ENCODE data around the gene POLR1D. TPM values are rescaled to one million over a fixed set of nuclear protein-coding genes. Genes with fewer than 3 reads are reported as not detected.
A peak's percentile ranks its signal among the peaks of the same experiment; 100 is the strongest.

The POLR1D gene
- total and polyA plus RNA-seq, 5 donors: 58.2 to 92.3 (median 76.0) TPM

- no peak for DNase-seq
- Histone ChIP-seq H3K4me3 (ENCODE audit: low read length) (no peak overlapping the region), H3K27me3 (ENCODE audit: control insufficient read depth, insufficient read depth) (no peaks in the 10 kb centered on the region), H3K9me3 (ENCODE audit: control insufficient read depth, low read length) (no peaks in the 10 kb centered on the region), H3K4me1 (ENCODE audit: control insufficient read depth, insufficient read depth, low read length) (peaks cover 8% of the 10 kb centered on the region), H3K27ac (ENCODE audit: low read length) (no peak overlapping the region)
- ATAC-seq: no peak
- intact Hi-C loops (cut with DNase I): no loop called here
These were observed 39.3 kb downstream of the POLR1D start for GRCh38 chr13:27661017-27661416.

- Histone ChIP-seq H3K27me3 (ENCODE audit: control insufficient read depth, insufficient read depth) (no peaks in the 10 kb centered on the region), H3K4me3 (ENCODE audit: low read length) (no peak overlapping the region), H3K4me1 (ENCODE audit: control insufficient read depth, insufficient read depth, low read length) (peaks cover 10% of the 10 kb centered on the region), H3K27ac (ENCODE audit: low read length) (no peak overlapping the region), H3K9me3 (ENCODE audit: control insufficient read depth, low read length) (no peaks in the 10 kb centered on the region)
- ATAC-seq (peak in 1 of 2 donors; percentile 20), DNase-seq (no peak)
- intact Hi-C loops (cut with DNase I): no loop called here
- 81% methylated on average over 2 of the region's 2 CpGs for WGBS
These were observed 41.2 kb downstream of the POLR1D start for GRCh38 chr13:27662738-27663470.

- peak in 1 of 2 donors; percentile 42 for ATAC-seq
- WGBS: 71% methylated on average over 8 of the region's 8 CpGs
- Histone ChIP-seq H3K9me3 (ENCODE audit: control insufficient read depth, low read length) (no peaks in the 10 kb centered on the region), H3K4me3 (ENCODE audit: low read length) (no peak overlapping the region), H3K4me1 (ENCODE audit: control insufficient read depth, insufficient read depth, low read length) (peaks cover 10% of the 10 kb centered on the region), H3K27ac (ENCODE audit: low read length) (no peak overlapping the region), H3K27me3 (ENCODE audit: control insufficient read depth, insufficient read depth) (no peaks in the 10 kb centered on the region)
- intact Hi-C loops (cut with DNase I): no loop called here
- DNase-seq: no peak
These were observed 42.3 kb downstream of the POLR1D start for GRCh38 chr13:27663947-27664346.

- peaks cover 9% of the 10 kb centered on the region for H3K4me1 ChIP-seq (ENCODE audit: control insufficient read depth, insufficient read depth, low read length)
- no peaks in the 10 kb centered on the region for H3K27me3 ChIP-seq (ENCODE audit: control insufficient read depth, insufficient read depth)
- H3K4me3 ChIP-seq (ENCODE audit: low read length): no peak overlapping the region
- ATAC-seq: no peak
- no peak overlapping the region for H3K27ac ChIP-seq (ENCODE audit: low read length)
- DNase-seq: no peak
- 25% methylated on average over 3 of the region's 3 CpGs for WGBS
- no peaks in the 10 kb centered on the region for H3K9me3 ChIP-seq (ENCODE audit: control insufficient read depth, low read length)
- intact Hi-C loops (cut with DNase I): no loop called here
These were observed 43.6 kb downstream of the POLR1D start for GRCh38 chr13:27665333-27665732.

- H3K9me3 ChIP-seq (ENCODE audit: control insufficient read depth, low read length): no peaks in the 10 kb centered on the region
- no peaks in the 10 kb centered on the region for H3K27me3 ChIP-seq (ENCODE audit: control insufficient read depth, insufficient read depth)
- no peak overlapping the region for H3K27ac ChIP-seq (ENCODE audit: low read length)
- DNase-seq: peak in 1 of 3 donors; percentile 42
- no peak overlapping the region for H3K4me3 ChIP-seq (ENCODE audit: low read length)
- WGBS: 91% methylated on average over 19 of the region's 19 CpGs
- peaks cover 9% of the 10 kb centered on the region for H3K4me1 ChIP-seq (ENCODE audit: control insufficient read depth, insufficient read depth, low read length)
- no peak for ATAC-seq
- intact Hi-C loops (cut with DNase I): no loop called here
These were observed 44.1 kb downstream of the POLR1D start for GRCh38 chr13:27665761-27666160.

GRCh38 chr13:27666951-27667350 is 45.3 kb downstream of the POLR1D start:
- peaks cover 6% of the 10 kb centered on the region for H3K4me1 ChIP-seq (ENCODE audit: control insufficient read depth, insufficient read depth, low read length)
- no peak for ATAC-seq
- DNase-seq: no peak
- intact Hi-C loops (cut with DNase I): no loop called here
- no peaks in the 10 kb centered on the region for H3K27me3 ChIP-seq (ENCODE audit: control insufficient read depth, insufficient read depth)
- H3K9me3 ChIP-seq (ENCODE audit: control insufficient read depth, low read length): no peaks in the 10 kb centered on the region
- WGBS: 72% methylated on average over 3 of the region's 3 CpGs
- H3K4me3 ChIP-seq (ENCODE audit: low read length): no peak overlapping the region
- no peak overlapping the region for H3K27ac ChIP-seq (ENCODE audit: low read length)

GRCh38 chr13:27667946-27668345 is 46.3 kb downstream of the POLR1D start:
- Histone ChIP-seq H3K4me3 (ENCODE audit: low read length) (no peak overlapping the region), H3K27me3 (ENCODE audit: control insufficient read depth, insufficient read depth) (no peaks in the 10 kb centered on the region), H3K4me1 (ENCODE audit: control insufficient read depth, insufficient read depth, low read length) (peaks cover 4% of the 10 kb centered on the region), H3K27ac (ENCODE audit: low read length) (no peak overlapping the region), H3K9me3 (ENCODE audit: control insufficient read depth, low read length) (no peaks in the 10 kb centered on the region)
- ATAC-seq (peak; percentile 71 to 78), DNase-seq (peak in 1 of 3 donors; percentile 45)
- intact Hi-C loops (cut with DNase I): no loop called here
- WGBS: 19% methylated on average over 2 of the region's 2 CpGs

- intact Hi-C loops (cut with DNase I): no loop called here
- Histone ChIP-seq H3K27ac (ENCODE audit: low read length) (no peak overlapping the region), H3K4me1 (ENCODE audit: control insufficient read depth, insufficient read depth, low read length) (peaks cover 6% of the 10 kb centered on the region), H3K27me3 (ENCODE audit: control insufficient read depth, insufficient read depth) (no peaks in the 10 kb centered on the region), H3K4me3 (ENCODE audit: low read length) (no peak overlapping the region), H3K9me3 (ENCODE audit: control insufficient read depth, low read length) (no peaks in the 10 kb centered on the region)
- WGBS: 68% methylated on average over 1 of the region's 1 CpG
- ATAC-seq: no peak
- no peak for DNase-seq
These were observed 49.2 kb downstream of the POLR1D start for GRCh38 chr13:27670861-27671260.

- H3K27ac ChIP-seq (ENCODE audit: low read length): no peak overlapping the region
- DNase-seq: no peak
- no peak for ATAC-seq
- no peaks in the 10 kb centered on the region for H3K9me3 ChIP-seq (ENCODE audit: control insufficient read depth, low read length)
- H3K27me3 ChIP-seq (ENCODE audit: control insufficient read depth, insufficient read depth): no peaks in the 10 kb centered on the region
- WGBS: 80% methylated on average over 1 of the region's 1 CpG
- peaks cover 6% of the 10 kb centered on the region for H3K4me1 ChIP-seq (ENCODE audit: control insufficient read depth, insufficient read depth, low read length)
- no peak overlapping the region for H3K4me3 ChIP-seq (ENCODE audit: low read length)
- intact Hi-C loops (cut with DNase I): no loop called here
These were observed 50.3 kb downstream of the POLR1D start for GRCh38 chr13:27672025-27672424.

Other genes with a start within 250 kb of the POLR1D start
- gene GTF3A, start 197.3 kb upstream of the POLR1D start, total RNA-seq: 100 to 1,000 TPM; 149 to 204 (median 191) TPM
- 366 TPM for gene GTF3A, start 197.3 kb upstream of the POLR1D start, polyA plus RNA-seq
- gene MTIF3, start 171.3 kb upstream of the POLR1D start, total RNA-seq: 100 to 1,000 TPM; 102 to 157 (median 123) TPM
- gene MTIF3, start 171.3 kb upstream of the POLR1D start, polyA plus RNA-seq: 283 TPM
- 10 to 100 TPM in 3 of 4 donors, 1 to 10 TPM in 1; 9.1 to 15.3 (median 10.8) TPM for gene LNX2, start 1.4 kb upstream of the POLR1D start, total RNA-seq
- 4.5 TPM for gene LNX2, start 1.4 kb upstream of the POLR1D start, polyA plus RNA-seq
- not detected for gene GSX1, start 170.6 kb downstream of the POLR1D start, total RNA-seq
- not detected for gene GSX1, start 170.6 kb downstream of the POLR1D start, polyA plus RNA-seq